NCI-H82 treated with DMSO at 0.1 percent for 48 hours (cell line): ENCODE data around the gene EEF2K.

ENCODE experiments used
- DNase-seq: peaks from one replicate; lab custom pipeline; 2025; ENCODE audit not compliant: unreplicated experiment; lab: John Stamatoyannopoulos, UW

EEF2K gene

GRCh38 chr16:22328081-22328725 is 122.1 kb downstream of the EEF2K start:
- no peak for DNase-seq

GRCh38 chr16:22329199-22329695 is 123.2 kb downstream of the EEF2K start:
- DNase-seq: no peak

GRCh38 chr16:22330326-22330725 is 124.2 kb downstream of the EEF2K start:
- DNase-seq: no peak

- no peak for DNase-seq
These were observed 127.4 kb downstream of the EEF2K start for GRCh38 chr16:22333457-22333994.

GRCh38 chr16:22335668-22336246 is 129.7 kb downstream of the EEF2K start:
- no peak for DNase-seq

- DNase-seq: no peak
These were observed 130.5 kb downstream of the EEF2K start for GRCh38 chr16:22336581-22336980.

- no peak for DNase-seq
These were observed 131.0 kb downstream of the EEF2K start for GRCh38 chr16:22337045-22337444.

GRCh38 chr16:22337849-22338635 is 132.0 kb downstream of the EEF2K start:
- DNase-seq: peak; percentile 45
